ENCODE data around the gene CFAP58.
A peak's percentile ranks its signal among the peaks of the same experiment; 100 is the strongest.

- TF ChIP-seq CTCF (IDR thresholded peaks at IDR 0.05) (peak; percentile 69 to 94 (median 82)), POLR2A (IDR thresholded peaks at IDR 0.05) (peak; percentile 66)
Measured at GRCh38 chr10:104353325-104354048, at the start of gene CFAP58.

Measured in prostate gland (tissue), 2 donors.